Measurements from ENCODE around the gene FAN1. TPM values are rescaled to one million over a fixed set of nuclear protein-coding genes. Genes with fewer than 3 reads are reported as not detected.

Gene FAN1
- total RNA-seq, 1 experiment from 2014 or later = 28.2 TPM

DNA sequence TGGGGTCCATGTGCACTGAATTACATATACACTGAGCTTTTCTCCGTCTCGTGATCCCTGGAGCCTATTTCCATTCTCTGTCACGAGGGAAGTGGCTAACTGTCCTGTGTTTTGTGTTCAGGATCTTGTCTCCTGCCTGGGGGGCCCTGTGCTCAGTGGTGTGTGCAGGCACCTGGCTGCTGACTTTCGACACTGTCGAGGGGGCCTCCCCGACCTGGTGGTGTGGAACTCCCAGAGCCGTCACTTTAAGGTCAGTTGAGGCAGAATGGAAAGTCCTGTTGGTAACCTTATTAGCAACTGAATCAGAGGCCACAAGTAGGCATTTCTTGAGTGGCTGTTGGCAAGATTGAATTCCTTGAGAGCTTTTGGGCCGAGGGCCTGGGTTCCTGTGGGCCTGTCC, 26.7 kb downstream of the FAN1 start:
- TF ChIP-seq, protein P1, sequence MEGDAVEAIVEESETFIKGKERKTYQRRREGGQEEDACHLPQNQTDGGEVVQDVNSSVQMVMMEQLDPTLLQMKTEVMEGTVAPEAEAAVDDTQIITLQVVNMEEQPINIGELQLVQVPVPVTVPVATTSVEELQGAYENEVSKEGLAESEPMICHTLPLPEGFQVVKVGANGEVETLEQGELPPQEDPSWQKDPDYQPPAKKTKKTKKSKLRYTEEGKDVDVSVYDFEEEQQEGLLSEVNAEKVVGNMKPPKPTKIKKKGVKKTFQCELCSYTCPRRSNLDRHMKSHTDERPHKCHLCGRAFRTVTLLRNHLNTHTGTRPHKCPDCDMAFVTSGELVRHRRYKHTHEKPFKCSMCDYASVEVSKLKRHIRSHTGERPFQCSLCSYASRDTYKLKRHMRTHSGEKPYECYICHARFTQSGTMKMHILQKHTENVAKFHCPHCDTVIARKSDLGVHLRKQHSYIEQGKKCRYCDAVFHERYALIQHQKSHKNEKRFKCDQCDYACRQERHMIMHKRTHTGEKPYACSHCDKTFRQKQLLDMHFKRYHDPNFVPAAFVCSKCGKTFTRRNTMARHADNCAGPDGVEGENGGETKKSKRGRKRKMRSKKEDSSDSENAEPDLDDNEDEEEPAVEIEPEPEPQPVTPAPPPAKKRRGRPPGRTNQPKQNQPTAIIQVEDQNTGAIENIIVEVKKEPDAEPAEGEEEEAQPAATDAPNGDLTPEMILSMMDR (conservative IDR thresholded peaks at IDR 0.05) = no peak
- Histone ChIP-seq H2BK15ac (ENCODE audit: low read depth, low read length) (no peak overlapping the region), H3T11ph (ENCODE audit: low read length) (no peak overlapping the region), H3K4ac (ENCODE audit: low read depth, low read length) (no peak overlapping the region), H2AK5ac (ENCODE audit: insufficient read length, low read length) (no peak overlapping the region), H2AFZ (ENCODE audit: low read length) (no peak overlapping the region), H4K91ac (ENCODE audit: insufficient read length, low read depth, low read length) (no peak overlapping the region), H3K4me2 (ENCODE audit: insufficient read depth, insufficient read length, low read length) (no peak overlapping the region), H2BK12ac (ENCODE audit: insufficient read length, low read depth, low read length) (no peak overlapping the region), H3K4me1 (ENCODE audit: insufficient read depth, low read length) (no peaks in the 10 kb centered on the region), H4K20me1 (ENCODE audit: control insufficient read depth, insufficient read depth, insufficient read length) (no peaks in the 10 kb centered on the region), H3K14ac (ENCODE audit: insufficient read depth, low read length) (no peak overlapping the region), H3K27ac (ENCODE audit: insufficient read length, low read depth, low read length) (no peak overlapping the region), H3K18ac (ENCODE audit: insufficient read length, low read depth, low read length) (no peak overlapping the region), H3K9me3 (ENCODE audit: control insufficient read depth, low read depth, low read length) (no peaks in the 10 kb centered on the region), H4K8ac (replicated peaks; ENCODE audit: insufficient read length, low read depth, low read length) (no peak overlapping the region), H2BK120ac (ENCODE audit: low read depth, low read length, poor library complexity, severe bottlenecking) (no peak overlapping the region), H2BK5ac (ENCODE audit: insufficient read length, low read length) (no peak overlapping the region), H3K56ac (ENCODE audit: insufficient read length, low read depth, low read length) (no peak overlapping the region), H2BK20ac (ENCODE audit: low read depth, low read length, poor library complexity, severe bottlenecking) (no peak overlapping the region), H3K9ac (ENCODE audit: extremely low read depth, insufficient read length, low read length) (no peak overlapping the region), H3K79me1 (ENCODE audit: insufficient read depth, low read depth, low read length, poor library complexity, severe bottlenecking) (no peaks in the 10 kb centered on the region), H3K79me2 (ENCODE audit: insufficient read depth, low read length) (no peaks in the 10 kb centered on the region), H4K5ac (ENCODE audit: insufficient read length, low read depth, low read length) (no peak overlapping the region), H3K27me3 (ENCODE audit: insufficient read depth, low read length) (no peaks in the 10 kb centered on the region), H3K23ac (ENCODE audit: insufficient read length, low read depth, low read length) (no peak overlapping the region), H3K23me2 (ENCODE audit: insufficient read length, low read depth, low read length, poor library complexity, severe bottlenecking) (no peaks in the 10 kb centered on the region)
- no peak for DNase-seq
- Mint-ChIP-seq H3K27me3 (ENCODE audit: low read depth) (no peaks in the 10 kb centered on the region), H3K4me3 (no peak overlapping the region), H3K9me3 (no peaks in the 10 kb centered on the region), H3K36me3 (ENCODE audit: insufficient read depth in 1 of 3, low read depth in 3 of 3) (peaks cover 24 to 72% (median 66%) of the 10 kb centered on the region in 3 experiments), H3K4me1 (peaks cover 7% of the 10 kb centered on the region in 2 experiments), H3K27ac (no peak overlapping the region; a peak in 1 of 7 replicates)
- no CpG with 5 or more reads among the region's 8 CpGs for WGBS (ENCODE audit: extremely low coverage, insufficient read length, low lambda C conversion rate)

All from H9 (cell line).